SU-DHL-6 (cell line): ENCODE data around the gene CYP4F12.

Experiments used
- H2AFZ ChIP-seq: fragments of 200-600 bp; sonication (generic); 2 replicates; pipeline ENCODE4 v1.6.1; 2014; ENCODE audit warnings: low read depth, mild to moderate bottlenecking, moderate library complexity, mixed read lengths, antibody characterized with exemption, low read length; ENCODE audit not compliant: severe bottlenecking
- H3F3A ChIP-seq: fragments of 200-600 bp; shearing (Covaris generic); 2 replicates; pipeline ENCODE4 v1.6.0; 2016; ENCODE audit warnings: antibody characterized with exemption, mild to moderate bottlenecking; ENCODE audit not compliant: insufficient read depth
- H3K27ac ChIP-seq: fragments of 200-600 bp; sonication (generic); 2 replicates; pipeline ENCODE4 v1.5.1; 2016; ENCODE audit warnings: low read depth, mild to moderate bottlenecking, low read length, moderate library complexity, mixed read lengths
- H3K27me3 ChIP-seq: fragments of 200-600 bp; sonication (generic), shearing (Covaris generic); 2 replicates; pipeline ENCODE4 v1.6.0; 2014; ENCODE audit warnings: mild to moderate bottlenecking, low read length
- H3K36me3 ChIP-seq: fragments of 200-600 bp; sonication (generic); 2 replicates; pipeline ENCODE4 v1.6.1; 2014; ENCODE audit warnings: mild to moderate bottlenecking, low read length, mixed read lengths
- H3K4me2 ChIP-seq: fragments of 300-600, 200-600 bp; shearing (Covaris generic), sonication (generic); 2 replicates; pipeline ENCODE4 v1.6.0; 2014; ENCODE audit warnings: low read length, low read depth, mild to moderate bottlenecking; ENCODE audit not compliant: poor library complexity, severe bottlenecking
- H3K4me3 ChIP-seq: fragments of 200-600 bp; sonication (generic); 2 replicates; pipeline ENCODE4 v1.5.1; 2014; ENCODE audit warnings: antibody characterized with exemption, low read length, mild to moderate bottlenecking, mixed read lengths; ENCODE audit not compliant: insufficient read depth, poor library complexity, severe bottlenecking
- H3K79me2 ChIP-seq: fragments of 200-600 bp; sonication (generic); 2 replicates; pipeline ENCODE4 v1.6.1; 2014; ENCODE audit warnings: mild to moderate bottlenecking, low read length, moderate library complexity; ENCODE audit not compliant: insufficient read depth
- H3K9ac ChIP-seq: fragments of 200-600 bp; sonication (generic); 2 replicates; pipeline ENCODE4 v1.7.0; 2014; ENCODE audit warnings: mild to moderate bottlenecking, low read length
- H3K9me2 ChIP-seq: fragments of 200-600 bp; sonication (generic); replicated peaks from 2 replicates; pipeline ENCODE4 v1.6.1; 2014; ENCODE audit warnings: low read length; ENCODE audit not compliant: insufficient read depth
- H3K9me3 ChIP-seq: fragments of 200-600 bp; sonication (generic); 2 replicates; pipeline ENCODE4 v1.6.1; 2014; ENCODE audit warnings: low read length, mixed read lengths; ENCODE audit not compliant: insufficient read depth
- H4K20me1 ChIP-seq: fragments of 200-600 bp; sonication (generic); 2 replicates; pipeline ENCODE4 v1.6.1; 2014; ENCODE audit warnings: low read depth, mild to moderate bottlenecking, antibody characterized with exemption, low read length, moderate library complexity, mixed read lengths
- EZH2phosphoT487 ChIP-seq: fragments of 200-600 bp; sonication (generic), shearing (Covaris generic); conservative IDR thresholded peaks from 2 replicates; pipeline ENCODE4 v1.6.1; 2018; ENCODE audit warnings: mild to moderate bottlenecking, antibody characterized with exemption, low read length, moderate library complexity, mixed read lengths
- TF ChIP-seq, protein P1 (sequence below): fragments of 200-600 bp; sonication (generic); IDR thresholded peaks from one replicate; pipeline ENCODE4 v1.5.1; 2017; ENCODE audit warnings: antibody characterized with exemption, mild to moderate bottlenecking, low read length, moderate library complexity; ENCODE audit not compliant: insufficient read depth, poor library complexity, severe bottlenecking

The CYP4F12 gene

DNA sequence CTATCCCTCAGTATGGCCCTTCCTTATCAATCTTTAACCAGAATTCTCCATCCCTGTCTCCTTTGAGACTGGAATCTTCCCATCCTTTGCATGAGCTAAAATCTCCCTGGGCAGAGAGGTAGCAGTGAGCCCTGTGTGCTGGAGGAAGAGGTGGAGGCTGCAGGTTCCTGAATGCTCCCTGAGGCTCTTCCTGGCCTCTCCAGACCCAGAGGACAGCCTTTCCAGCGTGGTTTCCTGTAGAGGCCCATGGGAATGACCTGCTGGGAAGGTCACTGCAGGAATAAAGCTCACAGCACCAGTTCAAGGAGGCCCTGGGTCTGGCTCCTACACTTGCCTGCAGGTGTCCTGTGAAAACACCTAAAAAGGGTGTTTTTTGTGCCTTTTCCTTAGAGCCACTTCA, 59.5 kb downstream of the CYP4F12 start:
- H3K9me3 ChIP-seq: no peaks in the 10 kb centered on the region
- H3K36me3 ChIP-seq: no peaks in the 10 kb centered on the region
- H3K4me3 ChIP-seq: no peak overlapping the region
- no peak overlapping the region for H3K27ac ChIP-seq
- H4K20me1 ChIP-seq: no peaks in the 10 kb centered on the region
- H3K27me3 ChIP-seq: no peaks in the 10 kb centered on the region
- no peaks in the 10 kb centered on the region for H3K79me2 ChIP-seq
- no peak overlapping the region for H2AFZ ChIP-seq
- TF ChIP-seq, protein P1, sequence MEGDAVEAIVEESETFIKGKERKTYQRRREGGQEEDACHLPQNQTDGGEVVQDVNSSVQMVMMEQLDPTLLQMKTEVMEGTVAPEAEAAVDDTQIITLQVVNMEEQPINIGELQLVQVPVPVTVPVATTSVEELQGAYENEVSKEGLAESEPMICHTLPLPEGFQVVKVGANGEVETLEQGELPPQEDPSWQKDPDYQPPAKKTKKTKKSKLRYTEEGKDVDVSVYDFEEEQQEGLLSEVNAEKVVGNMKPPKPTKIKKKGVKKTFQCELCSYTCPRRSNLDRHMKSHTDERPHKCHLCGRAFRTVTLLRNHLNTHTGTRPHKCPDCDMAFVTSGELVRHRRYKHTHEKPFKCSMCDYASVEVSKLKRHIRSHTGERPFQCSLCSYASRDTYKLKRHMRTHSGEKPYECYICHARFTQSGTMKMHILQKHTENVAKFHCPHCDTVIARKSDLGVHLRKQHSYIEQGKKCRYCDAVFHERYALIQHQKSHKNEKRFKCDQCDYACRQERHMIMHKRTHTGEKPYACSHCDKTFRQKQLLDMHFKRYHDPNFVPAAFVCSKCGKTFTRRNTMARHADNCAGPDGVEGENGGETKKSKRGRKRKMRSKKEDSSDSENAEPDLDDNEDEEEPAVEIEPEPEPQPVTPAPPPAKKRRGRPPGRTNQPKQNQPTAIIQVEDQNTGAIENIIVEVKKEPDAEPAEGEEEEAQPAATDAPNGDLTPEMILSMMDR: no peak
- no peak for TF ChIP-seq EZH2phosphoT487
- no peaks in the 10 kb centered on the region for H3K9me2 ChIP-seq
- no peak overlapping the region for H3K4me2 ChIP-seq
- H3K9ac ChIP-seq: no peak overlapping the region
- no peaks in the 10 kb centered on the region for H3F3A ChIP-seq

DNA sequence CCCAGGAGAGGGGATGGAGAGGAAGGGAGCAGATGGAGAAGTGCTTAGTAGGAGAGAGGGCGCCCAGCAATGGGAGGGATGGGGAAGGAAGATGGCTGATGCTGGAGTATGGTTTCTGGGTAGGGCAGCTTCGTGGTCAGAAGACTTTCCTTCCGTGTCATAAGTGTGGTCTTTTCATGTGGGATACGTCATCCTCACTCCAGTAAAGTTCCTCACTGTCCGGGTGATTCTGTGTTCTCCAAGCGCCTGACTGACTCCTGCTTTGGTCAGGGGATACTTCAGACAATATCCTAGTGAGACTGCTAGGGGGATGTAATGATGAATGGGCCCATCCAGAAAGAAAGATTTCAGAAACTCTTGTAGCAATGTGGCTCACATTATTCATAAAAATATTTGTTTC, 61.0 kb downstream of the CYP4F12 start:
- H3K4me3 ChIP-seq: no peak overlapping the region
- H3K27ac ChIP-seq: no peak overlapping the region
- no peaks in the 10 kb centered on the region for H3K36me3 ChIP-seq
- H2AFZ ChIP-seq: no peak overlapping the region
- H3K9me3 ChIP-seq: no peaks in the 10 kb centered on the region
- no peaks in the 10 kb centered on the region; the same call in 1 of the 2 replicates for H3K27me3 ChIP-seq
- no peak overlapping the region for H3K4me2 ChIP-seq
- H4K20me1 ChIP-seq: no peaks in the 10 kb centered on the region
- TF ChIP-seq, protein P1: no peak
- TF ChIP-seq EZH2phosphoT487: no peak
- H3K9me2 ChIP-seq: no peaks in the 10 kb centered on the region
- no peaks in the 10 kb centered on the region for H3F3A ChIP-seq
- no peak overlapping the region for H3K9ac ChIP-seq
- no peaks in the 10 kb centered on the region for H3K79me2 ChIP-seq

DNA sequence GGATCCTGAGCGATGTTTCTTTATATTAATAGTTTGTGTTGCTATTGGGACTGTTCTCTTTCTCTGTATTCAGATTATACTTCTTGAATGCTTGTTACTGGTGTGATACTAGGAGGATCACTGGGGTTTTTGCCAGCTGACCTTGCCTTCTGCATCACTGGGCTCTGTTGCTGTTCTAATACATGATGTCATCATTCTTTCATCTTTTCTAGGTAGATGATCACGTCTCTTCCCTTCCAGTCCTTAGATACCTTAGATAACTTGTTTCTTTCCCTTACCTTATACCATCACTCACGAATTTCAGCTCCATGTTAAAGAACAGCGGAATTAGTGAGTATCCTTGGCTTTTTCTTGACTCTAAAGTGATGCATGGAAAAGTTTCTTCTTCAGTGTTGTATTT, 64.8 kb downstream of the CYP4F12 start, which contains the start of gene OR10H3:
Gene OR10H3 (plus strand): TSS at position 264 of the 400 bp plus-strand sequence. CDS start 3,408 bp downstream, outside the sequence.
- no peak within 1 kb of the TSS for H3K9ac ChIP-seq
- H3K27ac ChIP-seq: no peak within 1 kb of the TSS
- TF ChIP-seq EZH2phosphoT487: no peak
- TF ChIP-seq, protein P1: no peak
- no peaks in the 10 kb centered on the region for H3K79me2 ChIP-seq
- H3K27me3 ChIP-seq: no peaks in the 10 kb centered on the region; the same call in 1 of the 2 replicates
- no peak within 1 kb of the TSS for H2AFZ ChIP-seq
- H3K9me3 ChIP-seq: no peaks in the 10 kb centered on the region
- no peaks in the 10 kb centered on the region for H3K36me3 ChIP-seq
- H3K9me2 ChIP-seq: no peaks in the 10 kb centered on the region
- H3K4me3 ChIP-seq: no peak within 1 kb of the TSS
- H3K4me2 ChIP-seq: no peak within 1 kb of the TSS
- H3F3A ChIP-seq: no peaks in the 10 kb centered on the region
- H4K20me1 ChIP-seq: no peaks in the 10 kb centered on the region

DNA sequence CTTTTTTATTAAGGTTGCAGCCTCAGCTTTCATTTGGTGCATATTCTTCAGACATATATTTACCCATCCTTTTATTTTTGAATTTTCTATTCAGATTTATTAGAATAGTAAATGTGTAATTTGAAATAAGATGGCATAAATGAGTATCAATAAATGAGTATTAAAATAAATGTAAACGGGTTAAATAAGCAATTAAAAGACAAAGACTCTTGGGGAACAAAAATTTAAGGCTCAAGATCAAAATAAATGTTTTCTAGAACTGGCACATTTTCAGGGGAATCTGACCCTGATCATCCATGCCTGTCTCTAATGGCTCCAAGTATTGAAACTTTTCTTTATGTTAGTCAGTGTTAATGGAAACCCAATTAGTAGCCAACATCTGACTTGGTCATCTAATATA, 67.9 kb downstream of the CYP4F12 start:
- H3K9me2 ChIP-seq: no peaks in the 10 kb centered on the region
- no peaks in the 10 kb centered on the region for H3F3A ChIP-seq
- no peaks in the 10 kb centered on the region for H3K36me3 ChIP-seq
- TF ChIP-seq, protein P1: no peak
- TF ChIP-seq EZH2phosphoT487: no peak
- no peak overlapping the region for H3K4me2 ChIP-seq
- H3K27ac ChIP-seq: no peak overlapping the region
- no peak overlapping the region for H3K9ac ChIP-seq
- H3K9me3 ChIP-seq: no peaks in the 10 kb centered on the region
- no peak overlapping the region for H2AFZ ChIP-seq
- H3K79me2 ChIP-seq: no peaks in the 10 kb centered on the region
- no peaks in the 10 kb centered on the region; the same call in 1 of the 2 replicates for H3K27me3 ChIP-seq
- no peak overlapping the region for H3K4me3 ChIP-seq
- no peaks in the 10 kb centered on the region for H4K20me1 ChIP-seq
